ENCODE measurements around the gene JAK1.

DNA sequence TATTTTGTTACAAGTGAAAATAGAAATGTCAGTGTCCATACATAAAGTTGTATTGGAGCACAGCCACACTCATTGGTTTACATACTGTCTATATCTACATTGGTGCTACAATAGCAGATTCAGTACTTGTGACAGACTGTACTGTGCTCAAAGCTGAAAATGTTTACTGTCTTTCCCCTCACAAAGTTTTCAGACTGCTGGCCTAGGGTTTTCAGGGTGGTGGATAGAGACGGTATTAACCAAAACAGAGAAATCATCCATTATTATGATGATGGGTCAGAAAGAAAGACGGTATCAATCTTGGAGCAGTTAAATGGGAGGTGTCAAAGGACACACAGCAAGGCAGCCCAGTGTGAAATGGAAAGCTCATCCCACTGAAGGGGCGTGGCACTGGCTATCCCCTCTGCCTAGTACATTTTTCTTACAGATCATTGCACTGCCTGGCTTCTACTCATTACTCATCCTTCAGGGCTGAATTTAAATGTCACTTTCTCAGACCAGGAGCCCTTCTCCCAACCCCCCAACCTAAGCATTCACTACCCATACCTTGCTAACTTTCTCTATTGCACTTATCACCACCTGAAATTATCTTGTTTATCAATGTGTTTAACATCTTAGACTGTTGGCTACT lies 10.2 kb downstream of the JAK1 start:
- TF ChIP-seq, protein P1, sequence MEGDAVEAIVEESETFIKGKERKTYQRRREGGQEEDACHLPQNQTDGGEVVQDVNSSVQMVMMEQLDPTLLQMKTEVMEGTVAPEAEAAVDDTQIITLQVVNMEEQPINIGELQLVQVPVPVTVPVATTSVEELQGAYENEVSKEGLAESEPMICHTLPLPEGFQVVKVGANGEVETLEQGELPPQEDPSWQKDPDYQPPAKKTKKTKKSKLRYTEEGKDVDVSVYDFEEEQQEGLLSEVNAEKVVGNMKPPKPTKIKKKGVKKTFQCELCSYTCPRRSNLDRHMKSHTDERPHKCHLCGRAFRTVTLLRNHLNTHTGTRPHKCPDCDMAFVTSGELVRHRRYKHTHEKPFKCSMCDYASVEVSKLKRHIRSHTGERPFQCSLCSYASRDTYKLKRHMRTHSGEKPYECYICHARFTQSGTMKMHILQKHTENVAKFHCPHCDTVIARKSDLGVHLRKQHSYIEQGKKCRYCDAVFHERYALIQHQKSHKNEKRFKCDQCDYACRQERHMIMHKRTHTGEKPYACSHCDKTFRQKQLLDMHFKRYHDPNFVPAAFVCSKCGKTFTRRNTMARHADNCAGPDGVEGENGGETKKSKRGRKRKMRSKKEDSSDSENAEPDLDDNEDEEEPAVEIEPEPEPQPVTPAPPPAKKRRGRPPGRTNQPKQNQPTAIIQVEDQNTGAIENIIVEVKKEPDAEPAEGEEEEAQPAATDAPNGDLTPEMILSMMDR (IDR thresholded peaks at IDR 0.05; ENCODE audit: low read depth, low read length) = no peak
- no peak for TF ChIP-seq EZH2phosphoT487 (IDR thresholded peaks at IDR 0.05; ENCODE audit: low read depth)

Data from OCI-LY3 (cell line).